ENCODE results near the gene FKBP3.

DNA sequence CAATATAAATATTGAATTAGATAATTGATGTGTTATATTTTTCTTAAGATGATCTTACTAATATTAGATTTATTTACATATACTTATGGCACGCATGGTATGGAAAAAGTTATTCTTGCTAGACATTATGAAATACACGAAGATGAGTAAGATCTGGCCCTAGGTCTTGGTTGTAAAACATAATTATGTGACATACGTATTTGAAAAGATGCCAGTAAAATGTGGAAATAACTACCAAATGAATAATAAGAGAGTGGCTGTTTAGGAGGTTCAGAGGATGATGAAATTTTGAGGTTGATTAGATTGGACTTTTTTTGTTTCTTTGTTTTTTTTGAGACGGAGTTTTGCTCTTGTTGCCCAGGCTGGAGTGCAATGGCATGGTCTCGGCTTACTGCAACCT lies 42.8 kb upstream of the FKBP3 start:
- TF ChIP-seq, protein P1, sequence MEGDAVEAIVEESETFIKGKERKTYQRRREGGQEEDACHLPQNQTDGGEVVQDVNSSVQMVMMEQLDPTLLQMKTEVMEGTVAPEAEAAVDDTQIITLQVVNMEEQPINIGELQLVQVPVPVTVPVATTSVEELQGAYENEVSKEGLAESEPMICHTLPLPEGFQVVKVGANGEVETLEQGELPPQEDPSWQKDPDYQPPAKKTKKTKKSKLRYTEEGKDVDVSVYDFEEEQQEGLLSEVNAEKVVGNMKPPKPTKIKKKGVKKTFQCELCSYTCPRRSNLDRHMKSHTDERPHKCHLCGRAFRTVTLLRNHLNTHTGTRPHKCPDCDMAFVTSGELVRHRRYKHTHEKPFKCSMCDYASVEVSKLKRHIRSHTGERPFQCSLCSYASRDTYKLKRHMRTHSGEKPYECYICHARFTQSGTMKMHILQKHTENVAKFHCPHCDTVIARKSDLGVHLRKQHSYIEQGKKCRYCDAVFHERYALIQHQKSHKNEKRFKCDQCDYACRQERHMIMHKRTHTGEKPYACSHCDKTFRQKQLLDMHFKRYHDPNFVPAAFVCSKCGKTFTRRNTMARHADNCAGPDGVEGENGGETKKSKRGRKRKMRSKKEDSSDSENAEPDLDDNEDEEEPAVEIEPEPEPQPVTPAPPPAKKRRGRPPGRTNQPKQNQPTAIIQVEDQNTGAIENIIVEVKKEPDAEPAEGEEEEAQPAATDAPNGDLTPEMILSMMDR (conservative IDR thresholded peaks at IDR 0.05 in 1 of 2, IDR thresholded peaks at IDR 0.05 in 1 of 2; ENCODE audit: extremely low read depth in 1 of 2, insufficient read depth in 1 of 2, low read depth in 1 of 2, low read length in 2 of 2), result no peak
- TF ChIP-seq EZH2 (IDR thresholded peaks at IDR 0.05; ENCODE audit: borderline replicate concordance, low read length), result no peak
